H1 (cell line): Measurements from ENCODE around the gene BSCL2. TPM values are rescaled to one million over a fixed set of nuclear protein-coding genes. Genes with fewer than 3 reads are reported as not detected.

Experiments used
- HDAC2 ChIP-seq, 2 experiments: fragments of 300-600 bp in 1 of 2; sonication (generic) in 1 of 2; IDR thresholded peaks; 2 replicates each; pipeline ENCODE4 v1.6.1; 2011 to 2012; ENCODE audit warnings: low read depth in 2 of 2, low read length in 2 of 2, mild to moderate bottlenecking in 2 of 2, moderate library complexity in 2 of 2, borderline replicate concordance in 1 of 2, inconsistent platforms in 1 of 2
- HDAC6 ChIP-seq: IDR thresholded peaks from one replicate; pipeline ENCODE4 v1.7.1; 2012; ENCODE audit warnings: low read depth, mild to moderate bottlenecking, inconsistent platforms, low read length, moderate library complexity
- MAFK ChIP-seq: IDR thresholded peaks from 2 replicates; pipeline ENCODE4 v1.6.1; 2012; ENCODE audit warnings: low read depth, mild to moderate bottlenecking, improper control_type of control experiment, low read length
- SIN3A ChIP-seq, 2 experiments: IDR thresholded peaks in 1 of 2; conservative IDR thresholded peaks in 1 of 2; 2 replicates each; pipeline ENCODE4 v1.6.1; 2011 to 2012; ENCODE audit warnings: low read length in 2 of 2, improper control_type of control experiment in 1 of 2, low read depth in 1 of 2, mild to moderate bottlenecking in 1 of 2
- TCF12 ChIP-seq: IDR thresholded peaks from 2 replicates; pipeline ENCODE4 v1.6.1; 2011; ENCODE audit warnings: low read depth, mild to moderate bottlenecking, low read length
- TEAD4 ChIP-seq: IDR thresholded peaks from 2 replicates; pipeline ENCODE4 v1.6.1; 2012; ENCODE audit warnings: low read depth, low read length, inconsistent platforms, mixed read lengths
- polyA plus RNA-seq, 7 experiments: library from polyadenylated mRNA; depleted of rRNA in 3 of 7; stranded (reverse) in 5 of 7; unstranded in 2 of 7; fragments of >200 nt in 5 of 7; fragments of 200-250 nt in 2 of 7; gene quantifications; 1 replicate in 5 of 7; 2 replicates in 1 of 7; 4 replicates in 1 of 7; pipeline versions ENCODE4 v1.2.1 to v1.2.3, GENCODE V29; 2011 to 2013; ENCODE audit warnings: missing spikeins in 2 of 7, mixed read lengths in 2 of 7
- total RNA-seq: library from RNA; stranded (reverse); fragmentation: NEBNext Ultra II Directional; extraction: Animal tissue kit (Norgen Biotek cat#: 25700); gene quantifications from 2 replicates; pipeline ENCODE4 v1.2.1, GENCODE V29; 2021
- TF ChIP-seq, protein P1 (sequence below): IDR thresholded peaks from 2 replicates; pipeline ENCODE4 v1.6.1; 2012; ENCODE audit warnings: low read length, inconsistent platforms
- TF ChIP-seq, protein P2 (sequence below): IDR thresholded peaks from 2 replicates; pipeline ENCODE4 v1.6.1; 2012; ENCODE audit warnings: inconsistent platforms

Gene BSCL2
- total and polyA plus RNA-seq, 2 of the 8 experiments (the other 6 are each of a cell fraction or from before 2014, with no cell fraction given): 59.5 to 264 TPM

- TF ChIP-seq, protein P1, sequence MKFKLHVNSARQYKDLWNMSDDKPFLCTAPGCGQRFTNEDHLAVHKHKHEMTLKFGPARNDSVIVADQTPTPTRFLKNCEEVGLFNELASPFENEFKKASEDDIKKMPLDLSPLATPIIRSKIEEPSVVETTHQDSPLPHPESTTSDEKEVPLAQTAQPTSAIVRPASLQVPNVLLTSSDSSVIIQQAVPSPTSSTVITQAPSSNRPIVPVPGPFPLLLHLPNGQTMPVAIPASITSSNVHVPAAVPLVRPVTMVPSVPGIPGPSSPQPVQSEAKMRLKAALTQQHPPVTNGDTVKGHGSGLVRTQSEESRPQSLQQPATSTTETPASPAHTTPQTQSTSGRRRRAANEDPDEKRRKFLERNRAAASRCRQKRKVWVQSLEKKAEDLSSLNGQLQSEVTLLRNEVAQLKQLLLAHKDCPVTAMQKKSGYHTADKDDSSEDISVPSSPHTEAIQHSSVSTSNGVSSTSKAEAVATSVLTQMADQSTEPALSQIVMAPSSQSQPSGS: no peak
- TF ChIP-seq HDAC6 (no peak), SIN3A (conservative IDR thresholded peaks at IDR 0.05 in 1 of 2, IDR thresholded peaks at IDR 0.05 in 1 of 2; ENCODE audit: low read depth in 1 of 2, low read length in 2 of 2) (0 out of 4 replicates have a peak, but pooled peaks of 1 of the 2 experiments have one; percentile 16), HDAC2 (IDR thresholded peaks at IDR 0.05; ENCODE audit: borderline replicate concordance in 1 of 2, low read depth in 2 of 2, low read length in 2 of 2) (0 out of 4 replicates have a peak, but pooled peaks of 1 of the 2 experiments have one; percentile 29), MAFK (no peak), TCF12 (no peak), TEAD4 (no peak)
- TF ChIP-seq, protein P2, sequence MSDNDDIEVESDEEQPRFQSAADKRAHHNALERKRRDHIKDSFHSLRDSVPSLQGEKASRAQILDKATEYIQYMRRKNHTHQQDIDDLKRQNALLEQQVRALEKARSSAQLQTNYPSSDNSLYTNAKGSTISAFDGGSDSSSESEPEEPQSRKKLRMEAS: no peak
- TF ChIP-seq, all 59 proteins: peak for 2
Observed at GRCh38 chr11:62726156-62726914, 19.1 kb upstream of the BSCL2 start (continued).
